Trophoblast cell (in vitro differentiated cells and primary cell): ENCODE results near the gene PDGFC.

ENCODE experiments used
- DNase-seq, 2 donors: peaks; one replicate each; pipeline ENCODE4 v3.0.0-alpha.2; 2016
- H2AFZ ChIP-seq: 2 replicates; pipeline ENCODE4 v1.6.1; 2013; ENCODE audit warnings: low read length, moderate library complexity, mild to moderate bottlenecking; ENCODE audit not compliant: insufficient read depth, poor library complexity
- H2AK5ac ChIP-seq: 2 replicates; pipeline ENCODE4 v1.6.1; 2013; ENCODE audit warnings: mild to moderate bottlenecking, low read length
- H2BK120ac ChIP-seq: 2 replicates; pipeline ENCODE4 v1.6.1; 2013; ENCODE audit warnings: low read length, mild to moderate bottlenecking, moderate library complexity; ENCODE audit not compliant: insufficient read depth, poor library complexity
- H2BK12ac ChIP-seq: 2 replicates; pipeline ENCODE4 v1.6.1; 2013; ENCODE audit warnings: mild to moderate bottlenecking, low read length, moderate library complexity
- H2BK5ac ChIP-seq: 2 replicates; pipeline ENCODE4 v1.6.1; 2013; ENCODE audit warnings: low read length, low read depth, moderate library complexity, mild to moderate bottlenecking; ENCODE audit not compliant: poor library complexity
- H3K14ac ChIP-seq: 2 replicates; pipeline ENCODE4 v1.6.1; 2013; ENCODE audit warnings: mild to moderate bottlenecking, low read length
- H3K18ac ChIP-seq: 2 replicates; pipeline ENCODE4 v1.6.1; 2013; ENCODE audit warnings: mild to moderate bottlenecking, low read length
- H3K23ac ChIP-seq: 2 replicates; pipeline ENCODE4 v1.6.1; 2013; ENCODE audit warnings: low read length
- H3K27ac ChIP-seq: 2 replicates; pipeline ENCODE4 v1.5.1; 2013; ENCODE audit warnings: low read depth, mild to moderate bottlenecking, inconsistent platforms, low read length, moderate library complexity
- H3K27me3 ChIP-seq: 2 replicates; pipeline ENCODE4 v1.6.1; 2013; ENCODE audit warnings: inconsistent platforms, mild to moderate bottlenecking, low read length, moderate library complexity; ENCODE audit not compliant: insufficient read depth
- H3K36me3 ChIP-seq, 2 experiments: 1 replicate in 1 of 2; 2 replicates in 1 of 2; pipeline ENCODE4 v1.6.1; 2013; ENCODE audit warnings: low read length in 2 of 2, mild to moderate bottlenecking in 2 of 2, moderate library complexity in 1 of 2; ENCODE audit not compliant: insufficient read depth in 2 of 2, control insufficient read depth in 1 of 2
- H3K4ac ChIP-seq: 2 replicates; pipeline ENCODE4 v1.6.1; 2013; ENCODE audit warnings: low read depth, mild to moderate bottlenecking, low read length, moderate library complexity
- H3K4me1 ChIP-seq, 2 experiments: 1 replicate in 1 of 2; 2 replicates in 1 of 2; pipeline ENCODE4 v1.6.1; 2013; ENCODE audit warnings: low read length in 2 of 2, mild to moderate bottlenecking in 2 of 2, moderate library complexity in 1 of 2; ENCODE audit not compliant: insufficient read depth in 2 of 2, control insufficient read depth in 1 of 2
- H3K4me2 ChIP-seq: 2 replicates; pipeline ENCODE4 v1.6.1; 2013; ENCODE audit warnings: inconsistent platforms, mild to moderate bottlenecking, low read length, moderate library complexity
- H3K4me3 ChIP-seq: 2 replicates; pipeline ENCODE4 v1.5.1; 2013; ENCODE audit warnings: mild to moderate bottlenecking, low read depth, low read length, inconsistent platforms
- H3K79me1 ChIP-seq: one replicate; pipeline ENCODE4 v1.6.1; 2013; ENCODE audit warnings: low read length
- H3K79me2 ChIP-seq: 2 replicates; pipeline ENCODE4 v1.6.1; 2013; ENCODE audit warnings: low read length, mild to moderate bottlenecking; ENCODE audit not compliant: control insufficient read depth, insufficient read depth, poor library complexity
- H3K9ac ChIP-seq: 2 replicates; pipeline ENCODE4 v1.6.1; 2013; ENCODE audit warnings: mild to moderate bottlenecking, low read length
- H3K9me3 ChIP-seq: 2 replicates; pipeline ENCODE4 v1.6.1; 2013; ENCODE audit warnings: low read depth, mild to moderate bottlenecking, control low read depth, inconsistent platforms, low read length; ENCODE audit not compliant: insufficient read depth
- H4K12ac ChIP-seq: 2 replicates; pipeline ENCODE4 v1.6.1; 2013; ENCODE audit warnings: low read depth, mild to moderate bottlenecking, low read length, moderate library complexity
- H4K8ac ChIP-seq: 2 replicates; pipeline ENCODE4 v1.6.1; 2013; ENCODE audit warnings: low read depth, mild to moderate bottlenecking, low read length, moderate library complexity
- H4K91ac ChIP-seq: one replicate; pipeline ENCODE4 v1.6.1; 2013; ENCODE audit warnings: low read depth, mild to moderate bottlenecking, low read length, moderate library complexity
- WGBS: extraction: QIAGEN DNeasy Blood & Tissue Kit; methylation state at CpG from one replicate; pipeline ENCODE4 v1.1.7; 2013; ENCODE audit warnings: missing lambda C conversion rate; ENCODE audit not compliant: insufficient read length, insufficient coverage; ENCODE audit errors: extremely low coverage; 5-methylcytosine and 5-hydroxymethylcytosine counted together

The PDGFC gene

GRCh38 chr4:156929386-156930105 lies 42.1 kb downstream of the PDGFC start:
- no peaks in the 10 kb centered on the region for H3K36me3 ChIP-seq
- H4K8ac ChIP-seq = no peak overlapping the region
- no peak overlapping the region for H2BK120ac ChIP-seq
- no peak overlapping the region for H3K14ac ChIP-seq
- no peak overlapping the region for H3K4ac ChIP-seq
- no peaks in the 10 kb centered on the region for H3K79me2 ChIP-seq
- H3K27ac ChIP-seq = no peak overlapping the region
- H3K4me2 ChIP-seq = no peak overlapping the region
- no peak overlapping the region for H3K4me3 ChIP-seq
- DNase-seq = no peak
- H2AFZ ChIP-seq = no peak overlapping the region
- no peak overlapping the region for H3K18ac ChIP-seq
- no peak overlapping the region for H2AK5ac ChIP-seq
- peaks cover 5% of the 10 kb centered on the region for H3K9me3 ChIP-seq
- no peak overlapping the region for H3K23ac ChIP-seq
- H3K27me3 ChIP-seq = no peaks in the 10 kb centered on the region
- no peaks in the 10 kb centered on the region for H3K79me1 ChIP-seq
- no CpG with 5 or more reads among the region's 3 CpGs for WGBS
- no peaks in the 10 kb centered on the region for H3K4me1 ChIP-seq
- no peak overlapping the region for H4K12ac ChIP-seq
- H3K9ac ChIP-seq = no peak overlapping the region
- H4K91ac ChIP-seq = no peak overlapping the region
- no peak overlapping the region for H2BK12ac ChIP-seq
- H2BK5ac ChIP-seq = no peak overlapping the region

GRCh38 chr4:156924774-156925315 lies 46.8 kb downstream of the PDGFC start:
- no peak overlapping the region for H2BK5ac ChIP-seq
- H3K18ac ChIP-seq = no peak overlapping the region
- no peak overlapping the region for H3K4me2 ChIP-seq
- no peak overlapping the region for H2BK120ac ChIP-seq
- no peaks in the 10 kb centered on the region for H3K4me1 ChIP-seq
- H3K27me3 ChIP-seq = no peaks in the 10 kb centered on the region
- H3K9ac ChIP-seq = no peak overlapping the region
- no peak overlapping the region for H3K4me3 ChIP-seq
- no peaks in the 10 kb centered on the region for H3K79me1 ChIP-seq
- H3K36me3 ChIP-seq = no peaks in the 10 kb centered on the region
- H3K9me3 ChIP-seq = peaks cover 5% of the 10 kb centered on the region
- no peak for DNase-seq
- no peak overlapping the region for H3K14ac ChIP-seq
- H2BK12ac ChIP-seq = no peak overlapping the region
- H3K27ac ChIP-seq = no peak overlapping the region
- H3K79me2 ChIP-seq = no peaks in the 10 kb centered on the region
- H4K8ac ChIP-seq = no peak overlapping the region
- no peak overlapping the region for H2AFZ ChIP-seq
- no peak overlapping the region for H4K12ac ChIP-seq
- no peak overlapping the region for H4K91ac ChIP-seq
- no peak overlapping the region for H3K4ac ChIP-seq
- H3K23ac ChIP-seq = no peak overlapping the region
- H2AK5ac ChIP-seq = no peak overlapping the region

GRCh38 chr4:156923525-156923924 lies 48.1 kb downstream of the PDGFC start:
- Histone ChIP-seq H3K4ac (no peak overlapping the region), H3K4me3 (no peak overlapping the region), H2BK120ac (no peak overlapping the region), H3K18ac (no peak overlapping the region), H3K23ac (no peak overlapping the region), H3K79me2 (no peaks in the 10 kb centered on the region), H2AFZ (no peak overlapping the region), H4K12ac (no peak overlapping the region), H3K36me3 (no peaks in the 10 kb centered on the region), H3K9ac (no peak overlapping the region), H3K9me3 (peaks cover 5% of the 10 kb centered on the region), H3K79me1 (no peaks in the 10 kb centered on the region), H3K4me2 (no peak overlapping the region), H2BK12ac (no peak overlapping the region), H3K27me3 (no peaks in the 10 kb centered on the region), H3K4me1 (no peaks in the 10 kb centered on the region), H3K14ac (no peak overlapping the region), H3K27ac (no peak overlapping the region), H2AK5ac (no peak overlapping the region), H4K8ac (no peak overlapping the region), H4K91ac (no peak overlapping the region), H2BK5ac (no peak overlapping the region)
- no CpG with 5 or more reads among the region's 1 CpG for WGBS
- no peak for DNase-seq

- no peak overlapping the region for H2AK5ac ChIP-seq
- no peak overlapping the region for H2AFZ ChIP-seq
- no peak overlapping the region for H2BK120ac ChIP-seq
- H3K4ac ChIP-seq = no peak overlapping the region
- H2BK5ac ChIP-seq = no peak overlapping the region
- H4K12ac ChIP-seq = no peak overlapping the region
- H2BK12ac ChIP-seq = no peak overlapping the region
- no peak overlapping the region for H3K27ac ChIP-seq
- no peak overlapping the region for H4K91ac ChIP-seq
- no peak overlapping the region for H3K9ac ChIP-seq
- H3K79me2 ChIP-seq = no peaks in the 10 kb centered on the region
- H3K36me3 ChIP-seq = no peaks in the 10 kb centered on the region
- H3K4me3 ChIP-seq = no peak overlapping the region
- no peaks in the 10 kb centered on the region for H3K4me1 ChIP-seq
- no peaks in the 10 kb centered on the region for H3K79me1 ChIP-seq
- DNase-seq = no peak
- no peak overlapping the region for H3K23ac ChIP-seq
- H3K27me3 ChIP-seq = no peaks in the 10 kb centered on the region
- H3K18ac ChIP-seq = no peak overlapping the region
- WGBS = no CpG with 5 or more reads among the region's 2 CpGs
- H3K14ac ChIP-seq = no peak overlapping the region
- H3K4me2 ChIP-seq = no peak overlapping the region
- H4K8ac ChIP-seq = no peak overlapping the region
- no peaks in the 10 kb centered on the region for H3K9me3 ChIP-seq
Measured at GRCh38 chr4:156915221-156915620, 56.4 kb downstream of the PDGFC start.
